ENCODE measurements around the gene CASP2. TPM values are rescaled to one million over a fixed set of nuclear protein-coding genes. Genes with fewer than 3 reads are reported as not detected.

Gene CASP2
- total and polyA plus RNA-seq, 2 of the 8 experiments (the other 6 are each of a cell fraction or from before 2014, with no cell fraction given) = 23.7 to 35.3 TPM

GRCh38 chr7:143318661-143319060, 30.5 kb downstream of the CASP2 start:
- no peak overlapping the region for H3K27ac ChIP-seq (ENCODE audit: low read depth, low read length)

More at GRCh38 chr7:143318661-143319060, 30.5 kb downstream of the CASP2 start:
- H2AK5ac ChIP-seq (ENCODE audit: low read depth, low read length) = no peak overlapping the region
- H3K18ac ChIP-seq (ENCODE audit: extremely low read depth, low read length) = no peak overlapping the region
- H3K23me2 ChIP-seq (ENCODE audit: low read depth, low read length) = no peaks in the 10 kb centered on the region
- no peaks in the 10 kb centered on the region for H4K20me1 ChIP-seq (replicated peaks in 1 of 2; ENCODE audit: control insufficient read depth in 1 of 2, insufficient read depth in 2 of 2, low read length in 2 of 2)
- no peak overlapping the region for H2BK12ac ChIP-seq (ENCODE audit: low read depth, low read length)
- no peak overlapping the region for H2BK5ac ChIP-seq (ENCODE audit: low read depth, low read length)
- peaks cover 0 to 5% (median under 1%) of the 10 kb centered on the region in 4 experiments; a peak in 2 of 7 replicates for H3K4me1 ChIP-seq (replicated peaks in 1 of 4; ENCODE audit: control insufficient read depth in 3 of 4, insufficient read depth in 4 of 4, low read length in 3 of 4)
- H2BK20ac ChIP-seq (ENCODE audit: low read length) = no peak overlapping the region
- no peak overlapping the region for H3K4ac ChIP-seq (replicated peaks; ENCODE audit: insufficient read length, low read depth, low read length)
- H3K4me3 ChIP-seq (ENCODE audit: extremely low read depth in 1 of 4, insufficient read depth in 2 of 4, low read depth in 3 of 4, low read length in 4 of 4) = no peak overlapping the region
- H2BK120ac ChIP-seq (replicated peaks; ENCODE audit: low read depth, low read length) = no peak overlapping the region
- no peak overlapping the region for H3K23ac ChIP-seq (ENCODE audit: insufficient read length)
- H3K14ac ChIP-seq (ENCODE audit: insufficient read length) = no peak overlapping the region
- TF ChIP-seq TCF12 (IDR thresholded peaks at IDR 0.05; ENCODE audit: low read depth, low read length) = no peak
- no peak for TF ChIP-seq CHD2 (IDR thresholded peaks at IDR 0.05; ENCODE audit: low read length)
- TF ChIP-seq CREB1 (IDR thresholded peaks at IDR 0.05) = no peak
- no peak for TF ChIP-seq NANOG (IDR thresholded peaks at IDR 0.05; ENCODE audit: insufficient read depth, low read depth, low read length, poor library complexity, severe bottlenecking)
- ChIA-PET CTCF (ENCODE audit: partially characterized antibody) (interaction anchor here (0.6 to 3.3 kb wide), 7 partner anchors 10 to 98 kb away, joined by 3 to 11 read pairs (median 4); no protein-coding TSS in a partner anchor), POLR2A (ENCODE audit: partially characterized antibody) (interaction anchor here (2.3 kb wide), 1 partner anchor 10 kb away, joined by 7 read pairs; no protein-coding TSS in a partner anchor)
- no peaks in the 10 kb centered on the region for H3K36me3 ChIP-seq (ENCODE audit: control insufficient read depth in 2 of 4, insufficient read depth in 4 of 4, low read length in 3 of 4)
- no peak overlapping the region for H3K4me2 ChIP-seq (ENCODE audit: insufficient read depth in 1 of 2, low read depth in 2 of 2, low read length in 2 of 2)
- no peak overlapping the region for H3K9ac ChIP-seq (replicated peaks in 1 of 4; ENCODE audit: extremely low read depth in 1 of 4, low read depth in 3 of 4, low read length in 3 of 4)
- no peak overlapping the region for H4K5ac ChIP-seq (ENCODE audit: insufficient read length, low read depth, low read length)
- H4K8ac ChIP-seq (ENCODE audit: extremely low read depth, insufficient read depth, low read length) = no peak overlapping the region
- H2AFZ ChIP-seq (ENCODE audit: low read length) = no peak overlapping the region
- DNase-seq (ENCODE audit: low read depth in 1 of 2, low spot score in 2 of 2) (no peak), FAIRE-seq (no peak)
- no peaks in the 10 kb centered on the region for H3K79me2 ChIP-seq (ENCODE audit: control insufficient read depth in 1 of 2, insufficient read depth in 2 of 2, low read length in 2 of 2)
- H3K79me1 ChIP-seq (ENCODE audit: low read depth, low read length) = no peaks in the 10 kb centered on the region
- H3K27me3 ChIP-seq (replicated peaks in 1 of 4; ENCODE audit: control insufficient read depth in 3 of 4, extremely low read depth in 1 of 4, insufficient read depth in 3 of 4, low read length in 3 of 4) = no peaks in the 10 kb centered on the region; a peak in 1 of 7 replicates
- H3K56ac ChIP-seq (replicated peaks; ENCODE audit: insufficient read length, low read depth, low read length) = no peak overlapping the region
- no peak overlapping the region for H2BK15ac ChIP-seq (ENCODE audit: low read length)
- no peaks in the 10 kb centered on the region for H3K9me3 ChIP-seq (ENCODE audit: insufficient read depth in 2 of 2, low read depth in 1 of 2, low read length in 1 of 2)
- WGBS, 2 experiments (ENCODE audit: extremely low coverage in 1 of 2, insufficient coverage in 1 of 2, insufficient read length in 1 of 2, insufficient replicate concordance in 2 of 2, low coverage in 1 of 2, low lambda C conversion rate in 2 of 2, missing lambda C conversion rate in 1 of 2) = 86% methylated on average over 5 of the region's 5 CpGs; no CpG with 5 or more reads in 1 of the 2 experiments
- no peak overlapping the region for H4K91ac ChIP-seq (replicated peaks; ENCODE audit: insufficient read length, low read length)

All from H1 (cell line).